Common myeloid progenitor, CD34-positive (primary cell): Measurements from ENCODE around the gene AFF1.

Experiments used
- CTCF ChIA-PET: fragments of 350-600 bp; sonication (Branson Sonifier 250); formaldehyde crosslinking; loops from one replicate; lab custom pipeline; 2021; ENCODE audit warnings: antibody characterized with exemption; lab: Charles Lee
- POLR2A ChIA-PET: fragments of 350-600 bp; sonication (Branson Sonifier 250); formaldehyde crosslinking; loops from one replicate; lab custom pipeline; 2021; ENCODE audit warnings: antibody characterized with exemption; lab: Charles Lee
- DNase-seq, 3 donors: peaks; one replicate each; pipeline versions ENCODE4 v3.0.0 to v3.0.0-alpha.2; 2013
- H3K27ac ChIP-seq, 2 experiments: 1 replicate in 1 of 2; 2 replicates in 1 of 2; pipeline ENCODE4 v1.7.0; 2013; ENCODE audit warnings: inconsistent platforms in 2 of 2, low read length in 2 of 2, mild to moderate bottlenecking in 2 of 2, low read depth in 1 of 2, moderate library complexity in 1 of 2; ENCODE audit not compliant: severe bottlenecking in 2 of 2, insufficient read depth in 1 of 2, poor library complexity in 1 of 2
- H3K27me3 ChIP-seq, 5 experiments: replicated peaks in 2 of 5; 1 replicate in 3 of 5; 2 replicates in 2 of 5; pipeline versions ENCODE4 v1.6.1 to v1.7.0; 2013; ENCODE audit warnings: low read length in 4 of 5, mild to moderate bottlenecking in 2 of 5, moderate library complexity in 2 of 5, inconsistent platforms in 1 of 5; ENCODE audit not compliant: insufficient read depth in 5 of 5, control insufficient read depth in 4 of 5
- H3K36me3 ChIP-seq, 4 experiments: 1 replicate in 2 of 4; 2 replicates in 2 of 4; pipeline versions ENCODE4 v1.6.1 to v1.7.0; 2013; ENCODE audit warnings: low read length in 3 of 4, control low read depth in 1 of 4, mild to moderate bottlenecking in 1 of 4; ENCODE audit not compliant: control insufficient read depth in 4 of 4, insufficient read depth in 4 of 4
- H3K4me1 ChIP-seq, 4 experiments: 1 replicate in 3 of 4; 2 replicates in 1 of 4; pipeline versions ENCODE4 v1.6.1 to v1.7.1; 2013; ENCODE audit warnings: low read length in 3 of 4, mild to moderate bottlenecking in 3 of 4, control low read depth in 1 of 4, inconsistent platforms in 1 of 4, moderate library complexity in 1 of 4; ENCODE audit not compliant: control insufficient read depth in 4 of 4, insufficient read depth in 4 of 4; ENCODE audit errors: control extremely low read depth in 1 of 4
- H3K4me3 ChIP-seq, 7 experiments: 1 replicate in 4 of 7; 2 replicates in 3 of 7; pipeline versions ENCODE4 v1.5.1 to v1.7.0; 2013; ENCODE audit warnings: mild to moderate bottlenecking in 7 of 7, low read length in 6 of 7, moderate library complexity in 6 of 7, inconsistent platforms in 2 of 7, low read depth in 2 of 7, control low read depth in 1 of 7; ENCODE audit not compliant: insufficient read depth in 4 of 7, control insufficient read depth in 1 of 7; ENCODE audit errors: extremely low read depth in 1 of 7
- H3K9me3 ChIP-seq, 5 experiments: 1 replicate in 4 of 5; 2 replicates in 1 of 5; pipeline versions ENCODE4 v1.6.1 to v1.7.1; 2013; ENCODE audit warnings: low read length in 4 of 5, mild to moderate bottlenecking in 2 of 5, inconsistent platforms in 1 of 5, low read depth in 1 of 5, moderate library complexity in 1 of 5; ENCODE audit not compliant: control insufficient read depth in 4 of 5, insufficient read depth in 2 of 5; ENCODE audit errors: control extremely low read depth in 1 of 5
- WGBS: methylation state at CpG from one replicate; pipeline ENCODE4 v1.1.5; 2013; ENCODE audit not compliant: insufficient coverage; 5-methylcytosine and 5-hydroxymethylcytosine counted together

AFF1 gene

DNA sequence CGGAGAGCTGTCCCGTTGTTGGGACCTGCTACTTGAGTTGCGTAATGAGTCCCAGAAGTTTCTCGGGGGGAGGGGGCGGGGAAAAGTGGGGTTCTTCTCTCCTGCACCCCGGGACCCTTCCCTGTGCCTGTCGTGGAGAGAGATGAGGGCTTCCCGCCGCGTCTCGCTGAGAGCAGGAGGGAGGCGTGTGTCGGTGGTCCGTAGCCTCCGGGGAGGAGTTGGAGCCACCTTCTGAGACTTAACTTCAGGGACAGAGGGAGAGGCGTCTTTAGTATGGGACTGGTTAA lies 698 bp downstream of the AFF1 start:
- Histone ChIP-seq H3K4me1 (peaks cover 27 to 60% (median 44%) of the 10 kb centered on the region in 4 experiments), H3K4me3 (peak overlapping the region; percentile 79 to 97 (median 95)), H3K36me3 (peaks cover 0 to 4% (median 0%) of the 10 kb centered on the region in 4 experiments), H3K27me3 (no peaks in the 10 kb centered on the region), H3K9me3 (no peaks in the 10 kb centered on the region), H3K27ac (peak overlapping the region; percentile 41 to 90)
- CTCF ChIA-PET: interaction anchor here (1.1 to 7.5 kb wide), 12 partner anchors 10 to 157 kb away, joined by 3 to 57 read pairs (median 6); no protein-coding TSS in a partner anchor
- DNase-seq: peak in 1 of 3 donors; percentile 36
- 0% methylated on average over 3 of the region's 16 CpGs for WGBS
- POLR2A ChIA-PET: interaction anchor here (0.6 to 4.7 kb wide), 7 partner anchors 10 to 115 kb away, joined by 3 to 26 read pairs (median 4); no protein-coding TSS in a partner anchor

DNA sequence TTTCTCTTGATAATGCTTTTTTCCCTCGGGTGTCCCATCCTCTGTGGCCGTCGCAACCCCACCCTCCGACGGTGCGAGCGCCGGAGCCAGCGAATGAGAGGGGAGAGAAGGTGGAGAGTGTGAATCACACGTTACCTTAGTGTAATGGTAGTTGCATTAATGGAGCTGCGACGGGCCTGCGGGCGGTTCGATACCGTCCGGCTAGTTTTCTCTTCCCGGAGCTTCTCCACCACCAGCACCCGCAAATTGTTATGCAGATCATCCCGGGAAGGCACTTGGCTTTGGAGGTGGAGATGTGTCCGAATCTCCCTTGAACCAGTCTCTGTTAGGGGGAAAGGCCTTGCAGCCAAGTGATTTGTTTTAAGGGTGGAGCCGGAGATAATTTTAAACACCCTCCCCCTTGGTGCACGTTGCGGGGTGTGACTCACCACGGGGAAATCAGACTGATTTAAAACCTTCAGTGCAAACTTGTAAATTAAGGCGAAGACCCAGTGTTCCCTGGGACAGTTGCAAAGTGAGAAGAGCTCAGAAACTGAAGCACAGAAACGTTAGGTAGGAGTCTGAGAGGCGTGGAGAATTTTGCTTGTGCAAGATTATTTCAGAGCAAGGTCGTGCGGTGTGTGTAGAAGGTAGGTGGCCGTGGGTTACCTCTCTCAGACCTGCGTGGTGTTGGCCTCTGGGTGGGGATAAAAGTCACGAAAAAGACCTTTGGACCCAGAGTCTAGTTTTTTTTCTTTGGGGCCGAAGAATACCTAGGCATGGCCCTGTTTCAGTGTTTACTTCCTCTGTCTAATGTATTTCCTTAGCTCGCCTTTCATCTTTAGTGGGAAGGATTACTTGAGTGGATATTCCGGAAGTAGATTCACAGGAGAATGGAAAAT lies 1.3 kb downstream of the AFF1 start:
- H3K9me3 ChIP-seq: no peaks in the 10 kb centered on the region
- POLR2A ChIA-PET: interaction anchor here (0.5 to 4.7 kb wide), 7 partner anchors 10 to 156 kb away, joined by 3 to 26 read pairs (median 4); no protein-coding TSS in a partner anchor
- WGBS: 0% methylated on average over 16 of the region's 36 CpGs
- peaks cover 0 to 4% (median 0%) of the 10 kb centered on the region in 4 experiments for H3K36me3 ChIP-seq
- H3K4me3 ChIP-seq: peak overlapping the region; percentile 79 to 97 (median 95)
- H3K4me1 ChIP-seq: peaks cover 27 to 64% (median 46%) of the 10 kb centered on the region in 4 experiments
- DNase-seq: peak; percentile 82 to 93 (median 90)
- CTCF ChIA-PET: interaction anchor here (0.8 to 7.5 kb wide), 16 partner anchors 10 to 160 kb away, joined by 3 to 57 read pairs (median 6); no protein-coding TSS in a partner anchor
- no peaks in the 10 kb centered on the region for H3K27me3 ChIP-seq
- H3K27ac ChIP-seq: peak overlapping the region; percentile 41 to 90

DNA sequence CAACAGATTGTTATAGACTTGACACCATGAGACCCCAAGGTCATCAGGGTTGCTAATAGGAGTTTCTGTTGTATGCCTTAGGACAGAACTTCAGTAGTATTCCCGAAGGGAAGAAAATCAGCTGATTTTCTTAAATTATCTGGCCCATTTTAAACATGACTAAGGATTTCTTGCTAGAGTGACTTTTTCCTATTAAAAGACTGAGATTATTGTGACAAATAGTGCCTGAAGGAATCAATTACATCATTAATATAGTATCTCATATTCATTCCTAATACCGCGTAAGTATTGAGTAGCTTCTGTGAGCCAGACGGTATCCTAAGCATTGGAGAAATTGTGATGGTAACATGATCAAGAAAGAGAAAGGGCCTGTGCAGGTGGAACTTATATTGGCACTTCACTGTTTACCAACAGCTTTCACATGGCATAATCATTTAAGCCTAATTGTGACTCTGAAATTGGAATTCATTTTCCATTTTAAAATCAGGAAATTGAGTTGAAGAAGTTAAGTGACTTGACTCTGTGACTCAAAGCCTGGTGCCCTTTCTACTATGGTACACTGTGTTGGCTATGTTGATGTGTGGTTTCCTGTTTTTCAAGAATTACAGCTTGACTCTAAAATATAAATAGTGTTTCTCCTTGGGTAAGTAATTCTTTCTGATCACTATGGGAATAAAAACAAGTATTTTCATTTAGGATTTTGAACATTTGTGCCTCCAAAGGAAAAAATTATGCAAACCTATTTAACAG lies 4.1 kb downstream of the AFF1 start:
- peak; percentile 53 to 88 (median 77) for DNase-seq
- H3K36me3 ChIP-seq: no peaks in the 10 kb centered on the region
- H3K27ac ChIP-seq: peak overlapping the region; percentile 53 to 74
- WGBS: 33% methylated on average over 1 of the region's 4 CpGs
- H3K4me3 ChIP-seq: peak overlapping the region in 4 of 7 experiments; percentile 43 to 97 (median 73)
- ChIA-PET POLR2A (interaction anchor here (0.6 to 4.7 kb wide), 2 partner anchors 25 to 68 kb away, joined by 3 to 26 read pairs; no protein-coding TSS in a partner anchor), CTCF (interaction anchor here (0.9 to 7.5 kb wide), 10 partner anchors 7 to 157 kb away, joined by 3 to 57 read pairs (median 3); no protein-coding TSS in a partner anchor)
- no peaks in the 10 kb centered on the region for H3K9me3 ChIP-seq
- no peaks in the 10 kb centered on the region for H3K27me3 ChIP-seq
- peaks cover 29 to 74% (median 51%) of the 10 kb centered on the region in 4 experiments for H3K4me1 ChIP-seq

DNA sequence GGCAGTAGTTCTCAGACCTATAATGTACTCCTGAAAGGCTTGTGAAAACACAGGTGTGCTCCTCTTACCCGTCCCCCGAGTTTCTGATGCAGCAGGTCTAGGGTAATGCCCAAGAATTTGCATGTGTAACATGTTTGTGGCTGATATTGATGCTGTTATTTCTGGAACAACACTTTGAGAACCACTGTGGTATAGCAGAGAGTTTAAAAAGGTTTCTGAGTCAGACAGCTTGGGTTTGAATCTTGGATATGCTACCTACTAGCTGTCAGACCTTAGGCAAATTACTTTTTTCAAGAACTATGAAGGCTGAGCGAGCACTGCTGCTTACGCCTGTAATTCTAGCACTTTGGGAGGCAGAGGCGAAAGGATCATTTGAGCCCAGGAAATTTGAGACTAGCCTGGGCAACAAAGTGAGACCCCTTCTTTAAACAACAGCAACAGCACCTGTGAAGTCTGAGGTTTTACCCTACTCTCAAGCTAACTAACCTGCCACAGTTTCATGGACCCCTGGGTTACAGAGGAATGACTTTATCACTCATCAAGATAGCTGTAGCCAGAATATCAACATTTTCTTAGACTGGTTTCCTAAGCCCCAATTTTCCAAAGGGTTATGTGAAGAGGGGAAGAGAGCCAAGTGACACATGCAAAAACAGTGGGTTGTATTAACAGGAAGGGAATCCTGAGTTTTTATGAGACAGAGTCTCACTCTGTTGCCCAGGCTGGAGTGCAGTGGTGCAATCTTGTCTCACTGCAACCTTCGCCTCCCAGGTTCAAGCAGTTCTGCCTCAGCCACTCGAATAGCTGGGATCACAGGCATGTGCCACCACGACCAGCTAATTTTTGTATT lies 5.1 kb downstream of the AFF1 start:
- Histone ChIP-seq H3K27ac (peak overlapping the region; percentile 53 to 74), H3K4me3 (peak overlapping the region in 5 of 7 experiments; percentile 8 to 97 (median 50)), H3K4me1 (peaks cover 32 to 78% (median 51%) of the 10 kb centered on the region in 4 experiments), H3K36me3 (no peaks in the 10 kb centered on the region), H3K27me3 (no peaks in the 10 kb centered on the region), H3K9me3 (no peaks in the 10 kb centered on the region)
- ChIA-PET POLR2A (no interaction called here), CTCF (interaction anchor here (0.8 to 7.5 kb wide), 10 partner anchors 6 to 170 kb away, joined by 3 to 57 read pairs (median 3); no protein-coding TSS in a partner anchor)
- 70% methylated on average over 7 of the region's 8 CpGs for WGBS
- peak in 1 of 3 donors; percentile 42 for DNase-seq

DNA sequence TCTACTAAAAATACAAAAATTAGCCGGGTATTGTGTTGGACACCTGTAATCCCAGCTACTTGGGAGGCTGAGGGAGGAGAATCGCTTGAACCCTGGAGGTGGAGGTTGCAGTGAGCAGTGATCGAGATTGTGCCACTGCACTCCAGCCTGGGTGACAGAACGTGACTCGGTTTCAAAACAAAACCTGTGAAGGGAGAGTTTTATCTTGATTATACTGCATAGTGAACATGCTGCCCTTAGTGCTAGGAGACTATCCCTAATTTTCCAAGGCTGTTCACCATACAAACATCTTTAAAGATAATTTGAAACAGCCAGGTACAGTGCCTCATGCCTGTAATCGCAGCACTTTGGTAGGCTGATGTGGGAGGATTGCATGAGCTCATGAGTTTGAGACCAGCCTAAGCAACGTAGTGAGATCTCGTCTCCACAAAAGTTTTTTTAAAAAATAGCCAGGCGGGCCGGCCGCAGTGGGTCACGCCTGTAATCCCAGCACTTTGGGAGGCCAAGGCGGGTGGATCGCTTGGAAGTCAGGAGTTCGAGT lies 6.2 kb downstream of the AFF1 start:
- POLR2A ChIA-PET: no interaction called here
- H3K4me1 ChIP-seq: peaks cover 38 to 83% (median 59%) of the 10 kb centered on the region in 4 experiments

More for the DNA sequence above, 6.2 kb downstream of the AFF1 start:
- Histone ChIP-seq H3K36me3 (no peaks in the 10 kb centered on the region), H3K27ac (no peak overlapping the region), H3K9me3 (no peaks in the 10 kb centered on the region), H3K4me3 (no peak overlapping the region), H3K27me3 (no peaks in the 10 kb centered on the region)
- DNase-seq: no peak
- CTCF ChIA-PET: interaction anchor here (0.8 to 1.6 kb wide), 5 partner anchors 10 to 22 kb away, joined by 3 to 5 read pairs (median 3); no protein-coding TSS in a partner anchor
- WGBS: 98% methylated on average over 11 of the region's 15 CpGs
